Activated CD8-positive, alpha-beta T cell treated with anti-CD3 and anti-CD28 coated beads for 36 hours (primary cell): ENCODE data around the gene ALDH3A2. TPM values are rescaled to one million over a fixed set of nuclear protein-coding genes. Genes with fewer than 3 reads are reported as not detected.

ENCODE experiments used
- ATAC-seq: fragments of 200-7000 bp; cut with Tn5 transposase; one replicate; pipeline ENCODE4 v1.10.0; 2021; ENCODE audit warnings: mild to moderate bottlenecking, moderate library complexity
- CTCF ChIA-PET: fragments of 350-600 bp; sonication (Branson Sonifier 250); formaldehyde crosslinking; loops from one replicate; lab custom pipeline; 2021; ENCODE audit warnings: antibody characterized with exemption; lab: Charles Lee
- POLR2A ChIA-PET: fragments of 350-600 bp; sonication (Branson Sonifier 250); formaldehyde crosslinking; loops from one replicate; lab custom pipeline; 2021; ENCODE audit warnings: antibody characterized with exemption; lab: Charles Lee
- DNase-seq: peaks from one replicate; pipeline ENCODE4 v3.0.0-alpha.2; 2020
- H3K27ac Mint-ChIP-seq: one replicate; pipeline ENCODE4 v1.8.0; 2021; ENCODE audit warnings: mild to moderate bottlenecking, mixed read lengths
- H3K27me3 Mint-ChIP-seq: one replicate; pipeline ENCODE4 v1.8.0; 2021; ENCODE audit warnings: mixed read lengths
- H3K36me3 Mint-ChIP-seq: one replicate; pipeline ENCODE4 v1.8.0; 2021; ENCODE audit warnings: low read depth, mixed read lengths
- H3K4me1 Mint-ChIP-seq: one replicate; pipeline ENCODE4 v1.8.0; 2021; ENCODE audit warnings: low read depth, mixed read lengths
- H3K4me3 Mint-ChIP-seq: one replicate; pipeline ENCODE4 v1.8.0; 2021; ENCODE audit warnings: mild to moderate bottlenecking, moderate library complexity, mixed read lengths
- H3K9me3 Mint-ChIP-seq: one replicate; pipeline ENCODE4 v1.8.0; 2021; ENCODE audit warnings: mixed read lengths
- intact Hi-C: fragments of 100-400 bp; cut with micrococcal nuclease; formaldehyde crosslinking; loops from one replicate; pipeline ENCODE4 v1.10.0; 2022
- total RNA-seq, 2 experiments: library from RNA; stranded (reverse); gene quantifications; one replicate each; pipeline ENCODE4 v1.2.3, GENCODE V29; 2021
- TF ChIP-seq, protein P1 (sequence below): fragments of 200-600 bp; IDR thresholded peaks from one replicate; pipeline ENCODE4 v1.8.0; 2022; ENCODE audit warnings: antibody characterized with exemption, mild to moderate bottlenecking

The ALDH3A2 gene
- total RNA-seq, 2 experiments from 2014 or later: 17.6 to 20.3 TPM

DNA sequence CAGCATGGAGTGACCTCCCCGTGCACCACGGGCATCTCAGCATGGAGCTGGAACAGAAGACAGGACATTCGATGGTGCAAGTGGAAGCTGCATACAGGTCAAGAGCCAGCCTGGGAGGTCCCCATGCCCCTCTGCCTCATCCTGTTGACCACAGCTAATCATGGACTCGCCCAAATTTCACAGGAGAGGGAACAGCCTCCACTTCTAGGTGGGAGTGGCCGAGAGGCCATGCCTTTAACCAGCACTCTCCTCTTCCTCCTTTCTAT, 71.6 kb downstream of the ALDH3A2 start:
- H3K4me1 Mint-ChIP-seq: peaks cover 10% of the 10 kb centered on the region
- POLR2A ChIA-PET: no interaction called here
- H3K27me3 Mint-ChIP-seq: no peaks in the 10 kb centered on the region
- DNase-seq: no peak
- no peak for ATAC-seq
- intact Hi-C loops: no loop called here
- no peaks in the 10 kb centered on the region for H3K9me3 Mint-ChIP-seq
- no peak overlapping the region for H3K4me3 Mint-ChIP-seq
- TF ChIP-seq, protein P1, sequence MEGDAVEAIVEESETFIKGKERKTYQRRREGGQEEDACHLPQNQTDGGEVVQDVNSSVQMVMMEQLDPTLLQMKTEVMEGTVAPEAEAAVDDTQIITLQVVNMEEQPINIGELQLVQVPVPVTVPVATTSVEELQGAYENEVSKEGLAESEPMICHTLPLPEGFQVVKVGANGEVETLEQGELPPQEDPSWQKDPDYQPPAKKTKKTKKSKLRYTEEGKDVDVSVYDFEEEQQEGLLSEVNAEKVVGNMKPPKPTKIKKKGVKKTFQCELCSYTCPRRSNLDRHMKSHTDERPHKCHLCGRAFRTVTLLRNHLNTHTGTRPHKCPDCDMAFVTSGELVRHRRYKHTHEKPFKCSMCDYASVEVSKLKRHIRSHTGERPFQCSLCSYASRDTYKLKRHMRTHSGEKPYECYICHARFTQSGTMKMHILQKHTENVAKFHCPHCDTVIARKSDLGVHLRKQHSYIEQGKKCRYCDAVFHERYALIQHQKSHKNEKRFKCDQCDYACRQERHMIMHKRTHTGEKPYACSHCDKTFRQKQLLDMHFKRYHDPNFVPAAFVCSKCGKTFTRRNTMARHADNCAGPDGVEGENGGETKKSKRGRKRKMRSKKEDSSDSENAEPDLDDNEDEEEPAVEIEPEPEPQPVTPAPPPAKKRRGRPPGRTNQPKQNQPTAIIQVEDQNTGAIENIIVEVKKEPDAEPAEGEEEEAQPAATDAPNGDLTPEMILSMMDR: no peak
- H3K36me3 Mint-ChIP-seq: no peaks in the 10 kb centered on the region
- H3K27ac Mint-ChIP-seq: no peak overlapping the region
- CTCF ChIA-PET: no interaction called here

DNA sequence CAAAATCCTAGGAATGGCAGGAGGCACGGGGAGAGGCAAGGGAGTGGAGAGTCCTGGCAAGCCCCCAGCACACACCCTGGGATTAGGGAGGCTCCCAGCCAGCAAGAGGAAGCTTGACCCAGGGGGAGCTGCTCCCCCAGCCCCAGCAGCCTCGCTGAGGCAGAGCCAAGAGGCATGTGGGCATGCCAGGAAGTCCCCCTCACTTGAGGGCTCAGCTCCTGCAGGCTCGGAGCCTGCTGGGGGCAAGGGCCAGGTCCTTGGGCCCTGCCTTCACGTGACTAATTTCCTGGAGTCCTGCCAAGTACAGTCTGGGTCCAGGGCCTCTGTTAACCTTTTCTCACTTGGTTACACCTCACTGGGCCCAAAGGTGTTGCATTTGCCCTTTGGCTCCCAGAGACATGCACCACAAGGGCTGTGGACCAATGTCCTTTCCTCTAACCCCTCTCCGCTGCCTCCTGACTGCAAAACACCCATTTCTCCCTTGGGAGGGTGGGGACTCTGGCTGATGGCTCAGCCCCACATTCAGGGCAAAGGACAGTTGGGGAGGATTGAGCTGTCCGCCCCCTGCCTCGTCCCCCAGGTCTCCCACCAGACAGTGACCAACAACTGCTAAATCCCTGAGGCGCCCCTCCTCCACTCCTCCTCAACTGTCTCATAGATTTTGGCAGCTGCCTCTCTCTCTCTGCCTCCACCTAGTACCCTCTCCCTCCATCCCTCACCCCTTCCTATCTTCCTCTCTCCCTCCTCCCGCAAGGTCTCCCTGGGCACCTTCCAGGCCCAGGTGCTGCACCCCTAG, 72.3 kb downstream of the ALDH3A2 start:
- intact Hi-C loops: no loop called here
- POLR2A ChIA-PET: no interaction called here
- Mint-ChIP-seq H3K4me3 (no peak overlapping the region), H3K27me3 (no peaks in the 10 kb centered on the region), H3K4me1 (peaks cover 13% of the 10 kb centered on the region), H3K27ac (no peak overlapping the region), H3K9me3 (no peaks in the 10 kb centered on the region), H3K36me3 (no peaks in the 10 kb centered on the region)
- CTCF ChIA-PET: interaction anchor here (1.4 kb wide), 1 partner anchor 24 kb away, joined by 4 read pairs; no protein-coding TSS in a partner anchor
- TF ChIP-seq, protein P1: no peak
- no peak for ATAC-seq
- DNase-seq: no peak

DNA sequence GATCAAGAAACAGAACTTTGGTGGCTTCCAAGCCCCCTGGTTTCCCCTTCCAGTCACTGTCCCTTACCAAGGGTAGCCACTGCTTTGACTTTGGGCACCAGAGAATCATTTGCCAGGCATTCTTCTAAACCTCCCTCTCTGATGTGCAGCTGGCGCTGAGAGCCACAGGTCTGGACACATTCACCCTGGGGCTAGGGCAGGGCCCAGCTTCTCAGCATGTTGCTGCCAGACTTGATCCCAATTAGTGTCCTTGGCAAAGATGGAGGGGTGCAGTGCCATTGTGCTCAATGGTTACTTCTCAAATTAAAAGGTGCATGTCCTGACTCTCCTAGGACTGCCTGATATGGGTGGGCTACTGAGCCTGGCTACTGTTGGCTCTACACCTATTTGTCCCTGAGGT, 75.4 kb downstream of the ALDH3A2 start:
- ATAC-seq (no peak), DNase-seq (no peak)
- peaks cover 13% of the 10 kb centered on the region for H3K4me1 Mint-ChIP-seq
- ChIA-PET POLR2A (no interaction called here), CTCF (interaction anchor here (1.1 kb wide), 1 partner anchor 42 kb away, joined by 3 read pairs; no protein-coding TSS in a partner anchor)
- H3K27me3 Mint-ChIP-seq: no peaks in the 10 kb centered on the region
- no peaks in the 10 kb centered on the region for H3K36me3 Mint-ChIP-seq
- no peaks in the 10 kb centered on the region for H3K9me3 Mint-ChIP-seq
- TF ChIP-seq, protein P1: no peak
- intact Hi-C loops: no loop called here
- H3K4me3 Mint-ChIP-seq: no peak overlapping the region
- no peak overlapping the region for H3K27ac Mint-ChIP-seq

- Mint-ChIP-seq H3K27ac (no peak overlapping the region), H3K27me3 (no peaks in the 10 kb centered on the region), H3K9me3 (no peaks in the 10 kb centered on the region), H3K4me3 (no peak overlapping the region), H3K36me3 (no peaks in the 10 kb centered on the region), H3K4me1 (peaks cover 13% of the 10 kb centered on the region)
- peak; percentile 70 for DNase-seq
- POLR2A ChIA-PET: interaction anchor here (0.6 to 1.0 kb wide), 2 partner anchors 76 to 77 kb away, joined by 3 to 5 read pairs; partner anchors contain the start of gene ALDH3A2
- TF ChIP-seq, protein P1: no peak
- CTCF ChIA-PET: no interaction called here
- intact Hi-C loops: no loop called here
- peak; percentile 77 for ATAC-seq
Measured at GRCh38 chr17:19724501-19725420, 76.2 kb downstream of the ALDH3A2 start.
